Smooth muscle cell (in vitro differentiated cells): ENCODE data around the gene UBR1. TPM values are rescaled to one million over a fixed set of nuclear protein-coding genes. Genes with fewer than 3 reads are reported as not detected.
"Not testable (repeated sequence)": the region's sequence is repeated elsewhere in the genome, so short reads cannot be mapped to it uniquely, and the experiment has no call there.

Source experiments
- DNase-seq: peaks from one replicate; lab custom pipeline; 2025; ENCODE audit not compliant: unreplicated experiment; lab: John Stamatoyannopoulos, UW
- H2AFZ ChIP-seq: fragments of 200-600 bp; sonication (generic); 2 replicates; pipeline ENCODE4 v1.6.0; 2016; ENCODE audit warnings: antibody characterized with exemption, low read depth, mild to moderate bottlenecking
- H3F3A ChIP-seq: fragments of 200-600 bp; sonication (generic); 2 replicates; pipeline ENCODE4 v1.6.0; 2017; ENCODE audit warnings: antibody characterized with exemption, low read depth
- H3K27ac ChIP-seq: fragments of 200-600 bp; sonication (generic); 2 replicates; pipeline ENCODE4 v1.5.1; 2016; ENCODE audit warnings: low read depth, mild to moderate bottlenecking
- H3K27me3 ChIP-seq: fragments of 200-600 bp; sonication (generic); 2 replicates; pipeline ENCODE4 v1.6.1; 2016; ENCODE audit warnings: low read depth, mild to moderate bottlenecking
- H3K36me3 ChIP-seq: fragments of 200-600 bp; sonication (generic); 2 replicates; pipeline ENCODE4 v1.5.1; 2016; ENCODE audit warnings: low read depth
- H3K4me1 ChIP-seq: fragments of 200-600 bp; sonication (generic); 2 replicates; pipeline ENCODE4 v1.5.1; 2016; ENCODE audit warnings: low read depth
- H3K4me2 ChIP-seq: fragments of 200-600 bp; sonication (generic); 2 replicates; pipeline ENCODE4 v1.6.0; 2016; ENCODE audit warnings: mild to moderate bottlenecking
- H3K4me3 ChIP-seq: fragments of 200-600 bp; sonication (generic); 2 replicates; pipeline ENCODE4 v1.5.1; 2016; ENCODE audit warnings: mild to moderate bottlenecking
- H3K79me2 ChIP-seq: fragments of 200-600 bp; sonication (generic); 2 replicates; pipeline ENCODE4 v1.6.0; 2016; ENCODE audit warnings: low read depth, mild to moderate bottlenecking
- H3K9ac ChIP-seq: fragments of 200-600 bp; sonication (generic); 2 replicates; pipeline ENCODE4 v1.6.0; 2016; ENCODE audit warnings: low read depth
- H3K9me3 ChIP-seq: fragments of 200-600 bp; sonication (generic); replicated peaks from 2 replicates; pipeline ENCODE4 v1.5.1; 2016; ENCODE audit warnings: low read depth
- H4K20me1 ChIP-seq: fragments of 200-600 bp; sonication (generic); 2 replicates; pipeline ENCODE4 v1.6.0; 2016; ENCODE audit warnings: low read depth
- WGBS: methylation state at CpG from one replicate; pipeline ENCODE4 v1.1.7; 2016; ENCODE audit warnings: low lambda C conversion rate; 5-methylcytosine and 5-hydroxymethylcytosine counted together
- polyA plus RNA-seq: library from polyadenylated mRNA; unstranded; fragments of >200 nt; fragmentation: Nextera tagmentation; extraction: Ambion mirVana; gene quantifications from 2 replicates; pipeline ENCODE4 v1.2.1, GENCODE V29; 2016
- total RNA-seq: library from RNA; depleted of rRNA; stranded (reverse); fragments of >200 nt; gene quantifications from 2 replicates; pipeline ENCODE4 v1.2.3, GENCODE V29; 2014
- TF ChIP-seq, protein P1 (sequence below): fragments of 200-600 bp; sonication (generic); IDR thresholded peaks from 2 replicates; pipeline ENCODE4 v1.5.1; 2017; ENCODE audit warnings: borderline replicate concordance, mild to moderate bottlenecking, antibody characterized with exemption; ENCODE audit not compliant: insufficient read depth, poor library complexity, severe bottlenecking

Gene UBR1
- total and polyA plus RNA-seq, 2 experiments from 2014 or later, result 8.7 to 24.0 TPM

DNA sequence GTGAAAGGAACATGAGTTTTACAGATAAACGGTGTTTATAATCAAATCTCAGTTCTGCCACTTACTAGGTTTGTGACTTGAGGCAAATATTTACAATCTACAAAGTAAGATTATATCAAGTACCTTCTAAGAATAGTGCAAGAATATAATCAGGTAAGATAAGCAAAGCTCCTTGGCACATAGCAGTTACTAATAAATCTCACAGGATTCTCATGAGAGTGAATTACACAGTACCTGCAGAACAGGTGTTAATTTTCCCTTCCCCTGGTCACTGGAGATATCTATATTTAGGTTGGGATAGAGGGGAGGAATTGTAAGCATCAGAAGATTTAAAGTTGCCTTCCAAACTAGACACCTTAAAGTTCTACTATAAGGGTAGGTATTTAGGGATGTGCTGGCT, 53.0 kb downstream of the UBR1 start:
- Histone ChIP-seq H3K9ac (no peak overlapping the region), H3K79me2 (no peaks in the 10 kb centered on the region), H3K36me3 (peaks cover 41% of the 10 kb centered on the region), H3K27me3 (no peaks in the 10 kb centered on the region), H4K20me1 (peaks cover 4% of the 10 kb centered on the region), H3K9me3 (no peaks in the 10 kb centered on the region), H3K4me1 (no peaks in the 10 kb centered on the region), H3K4me2 (no peak overlapping the region), H3F3A (no peaks in the 10 kb centered on the region), H3K27ac (no peak overlapping the region), H2AFZ (no peak overlapping the region), H3K4me3 (no peak overlapping the region)
- no peak for DNase-seq
- TF ChIP-seq, protein P1, sequence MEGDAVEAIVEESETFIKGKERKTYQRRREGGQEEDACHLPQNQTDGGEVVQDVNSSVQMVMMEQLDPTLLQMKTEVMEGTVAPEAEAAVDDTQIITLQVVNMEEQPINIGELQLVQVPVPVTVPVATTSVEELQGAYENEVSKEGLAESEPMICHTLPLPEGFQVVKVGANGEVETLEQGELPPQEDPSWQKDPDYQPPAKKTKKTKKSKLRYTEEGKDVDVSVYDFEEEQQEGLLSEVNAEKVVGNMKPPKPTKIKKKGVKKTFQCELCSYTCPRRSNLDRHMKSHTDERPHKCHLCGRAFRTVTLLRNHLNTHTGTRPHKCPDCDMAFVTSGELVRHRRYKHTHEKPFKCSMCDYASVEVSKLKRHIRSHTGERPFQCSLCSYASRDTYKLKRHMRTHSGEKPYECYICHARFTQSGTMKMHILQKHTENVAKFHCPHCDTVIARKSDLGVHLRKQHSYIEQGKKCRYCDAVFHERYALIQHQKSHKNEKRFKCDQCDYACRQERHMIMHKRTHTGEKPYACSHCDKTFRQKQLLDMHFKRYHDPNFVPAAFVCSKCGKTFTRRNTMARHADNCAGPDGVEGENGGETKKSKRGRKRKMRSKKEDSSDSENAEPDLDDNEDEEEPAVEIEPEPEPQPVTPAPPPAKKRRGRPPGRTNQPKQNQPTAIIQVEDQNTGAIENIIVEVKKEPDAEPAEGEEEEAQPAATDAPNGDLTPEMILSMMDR, result no peak
- 100% methylated on average over 1 of the region's 1 CpG for WGBS

DNA sequence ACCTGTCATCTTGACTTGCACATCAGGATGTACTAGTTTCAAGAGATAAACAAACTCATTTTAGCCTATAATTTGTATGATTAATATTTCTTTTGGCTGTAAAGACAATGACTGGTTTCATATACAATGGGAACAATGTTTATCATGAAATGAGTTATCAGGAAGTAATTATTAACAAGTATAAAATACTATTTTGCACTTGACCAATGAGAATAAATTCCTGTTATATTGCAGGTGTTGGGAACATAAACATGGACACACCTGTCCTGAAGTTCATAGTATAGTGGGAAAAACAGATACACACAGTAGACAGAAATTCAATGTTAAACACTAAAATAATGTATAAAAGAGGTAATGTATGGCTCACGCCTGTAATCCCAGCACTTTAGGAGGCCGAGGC, 56.9 kb downstream of the UBR1 start:
- WGBS, result 95% methylated on average over 2 of the region's 2 CpGs
- no peak overlapping the region for H3K27ac ChIP-seq

DNA sequence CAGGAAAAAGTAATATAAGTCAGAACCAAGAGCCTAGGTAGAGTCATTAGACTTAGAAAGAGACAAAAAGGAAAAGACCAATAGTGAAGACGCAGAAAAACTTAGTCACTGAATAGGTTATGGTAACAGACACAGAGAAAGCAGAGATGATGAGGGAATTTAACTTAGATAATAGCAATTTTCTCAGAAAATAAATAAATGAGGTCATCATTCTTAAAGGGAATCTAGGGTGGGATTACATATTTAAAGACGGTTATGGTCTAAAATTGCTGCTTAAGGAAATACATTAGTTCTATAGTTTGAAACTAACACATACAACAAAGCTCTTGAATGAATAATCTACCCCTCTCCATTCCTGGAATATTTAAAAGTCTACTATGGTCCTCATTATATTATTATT, 59.4 kb downstream of the UBR1 start:
- DNase-seq, result no peak
- H3K79me2 ChIP-seq, result no peaks in the 10 kb centered on the region
- H3K4me3 ChIP-seq, result no peak overlapping the region
- H3K9me3 ChIP-seq, result no peaks in the 10 kb centered on the region
- H3K36me3 ChIP-seq, result peaks cover 17% of the 10 kb centered on the region
- H3K27ac ChIP-seq, result no peak overlapping the region
- no peak overlapping the region for H3K4me2 ChIP-seq
- H3K4me1 ChIP-seq, result no peaks in the 10 kb centered on the region
- no peak overlapping the region for H3K9ac ChIP-seq
- WGBS, result 99% methylated on average over 2 of the region's 2 CpGs
- H3F3A ChIP-seq, result no peaks in the 10 kb centered on the region
- TF ChIP-seq, protein P1, result no peak
- H3K27me3 ChIP-seq, result no peaks in the 10 kb centered on the region
- peaks cover 4% of the 10 kb centered on the region for H4K20me1 ChIP-seq
- H2AFZ ChIP-seq, result no peak overlapping the region

More for the DNA sequence above, 56.9 kb downstream of the UBR1 start:
- no peaks in the 10 kb centered on the region for H3K4me1 ChIP-seq
- peaks cover 20% of the 10 kb centered on the region for H3K36me3 ChIP-seq
- no peak overlapping the region for H2AFZ ChIP-seq
- peaks cover 4% of the 10 kb centered on the region for H4K20me1 ChIP-seq
- H3K9ac ChIP-seq, result no peak overlapping the region
- H3K4me3 ChIP-seq, result no peak overlapping the region
- no peak for DNase-seq
- no peaks in the 10 kb centered on the region for H3K27me3 ChIP-seq
- H3F3A ChIP-seq, result no peaks in the 10 kb centered on the region
- TF ChIP-seq, protein P1, result no peak
- no peaks in the 10 kb centered on the region for H3K79me2 ChIP-seq
- no peaks in the 10 kb centered on the region for H3K9me3 ChIP-seq
- no peak overlapping the region for H3K4me2 ChIP-seq

DNA sequence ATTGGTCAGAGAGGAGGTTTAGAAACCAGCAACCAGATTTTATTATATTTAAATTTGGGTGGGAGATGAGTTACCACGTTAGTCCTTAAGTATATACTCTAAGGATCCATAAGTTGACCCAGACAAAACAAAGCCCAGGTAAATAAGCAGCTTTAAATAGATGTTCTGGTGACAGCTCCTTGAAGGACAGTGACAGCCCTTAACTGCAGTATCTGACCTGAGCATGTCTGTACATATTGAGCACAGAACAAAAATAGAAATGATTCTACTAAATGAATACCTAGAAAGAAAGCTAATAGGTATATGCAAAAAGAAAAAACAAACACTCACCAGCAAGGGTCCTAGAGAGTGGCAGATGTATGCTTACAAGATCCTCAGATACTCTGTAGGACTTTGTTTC, 63.0 kb downstream of the UBR1 start:
- Histone ChIP-seq H2AFZ (no peak overlapping the region), H3F3A (no peaks in the 10 kb centered on the region), H3K4me3 (no peak overlapping the region), H3K36me3 (peaks cover 24% of the 10 kb centered on the region), H3K79me2 (peaks cover 5% of the 10 kb centered on the region), H3K27me3 (no peaks in the 10 kb centered on the region), H4K20me1 (no peaks in the 10 kb centered on the region), H3K27ac (no peak overlapping the region), H3K9me3 (no peaks in the 10 kb centered on the region), H3K4me1 (no peaks in the 10 kb centered on the region), H3K9ac (no peak overlapping the region), H3K4me2 (no peak overlapping the region)
- DNase-seq, result no peak
- TF ChIP-seq, protein P1, result no peak
- 97% methylated on average over 1 of the region's 1 CpG for WGBS

DNA sequence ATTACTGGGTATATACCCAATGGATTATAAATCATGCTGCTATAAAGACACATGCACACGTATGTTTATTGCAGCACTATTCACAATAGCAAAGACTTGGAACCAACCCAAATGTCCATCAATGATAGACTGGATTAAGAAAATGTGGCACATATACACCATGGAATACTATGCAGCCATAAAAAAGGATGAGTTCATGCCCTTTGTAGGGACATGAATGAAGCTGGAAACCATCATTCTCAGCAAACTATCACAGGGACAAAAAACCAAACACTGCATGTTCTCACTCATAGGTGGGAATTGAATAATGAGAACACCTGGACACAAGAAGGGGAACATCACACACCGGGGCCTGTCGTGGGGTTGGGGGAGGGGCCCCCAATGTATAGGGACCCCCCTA, 64.8 kb downstream of the UBR1 start:
- H3K36me3 ChIP-seq, result peaks cover 27% of the 10 kb centered on the region
- H4K20me1 ChIP-seq, DNase-seq, H3K4me3 ChIP-seq, H3K9me3 ChIP-seq, H3K27me3 ChIP-seq, H3F3A ChIP-seq, H3K9ac ChIP-seq, H2AFZ ChIP-seq, H3K4me2 ChIP-seq, H3K4me1 ChIP-seq, H3K27ac ChIP-seq, H3K79me2 ChIP-seq: not testable (repeated sequence)
- 100% methylated on average over 3 of the region's 3 CpGs for WGBS

DNA sequence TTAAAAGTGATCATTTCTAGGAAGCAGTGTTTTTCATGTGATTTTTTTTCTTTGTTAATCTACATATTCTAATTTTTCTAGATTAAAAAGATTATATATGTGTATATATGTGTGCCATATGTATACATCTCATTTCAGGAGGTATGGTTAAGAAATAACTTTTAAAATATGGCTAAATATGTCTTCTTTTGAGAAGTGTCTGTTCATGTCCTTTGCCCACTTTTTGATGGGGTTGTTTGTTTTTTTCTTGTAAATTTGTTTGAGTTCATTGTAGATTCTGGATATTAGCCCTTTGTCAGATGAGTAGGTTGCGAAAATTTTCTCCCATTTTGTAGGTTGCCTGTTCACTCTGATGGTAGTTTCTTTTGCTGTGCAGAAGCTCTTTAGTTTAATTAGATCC, 70.6 kb downstream of the UBR1 start:
- not testable (repeated sequence) for H3K36me3 ChIP-seq, DNase-seq, H3K4me2 ChIP-seq, H3K9ac ChIP-seq, H3K9me3 ChIP-seq, H3F3A ChIP-seq, H4K20me1 ChIP-seq, H3K4me1 ChIP-seq, H2AFZ ChIP-seq, H3K27me3 ChIP-seq, H3K79me2 ChIP-seq, H3K27ac ChIP-seq, H3K4me3 ChIP-seq
- no CpG with 5 or more reads among the region's 1 CpG for WGBS
